ENCODE results near the gene MICA. TPM values are rescaled to one million over a fixed set of nuclear protein-coding genes. Genes with fewer than 3 reads are reported as not detected.
"Not testable (repeated sequence)": the region's sequence is repeated elsewhere in the genome, so short reads cannot be mapped to it uniquely, and the experiment has no call there.

Gene MICA
- total and polyA plus RNA-seq, 7 donors: 13.2 to 46.5 (median 24.0) TPM

- H3K4me1 ChIP-seq: peaks cover 0 to 12% (median 7%) of the 10 kb centered on the region in 4 donors
- H3K9me3 ChIP-seq: no peaks in the 10 kb centered on the region
- TF ChIP-seq POLR2AphosphoS5 (IDR thresholded peaks at IDR 0.05) (no peak), CTCF (IDR thresholded peaks at IDR 0.05) (no peak), POLR2A (IDR thresholded peaks at IDR 0.05) (no peak), EP300 (IDR thresholded peaks at IDR 0.05) (no peak)
- no peak overlapping the region for H3K4me3 ChIP-seq
- H3K27me3 ChIP-seq: no peaks in the 10 kb centered on the region
- no peak overlapping the region for H3K27ac ChIP-seq
- H3K36me3 ChIP-seq: no peaks in the 10 kb centered on the region
- intact Hi-C loops (cut with DNase I): no loop called here
- 73% methylated on average over 3 of the region's 3 CpGs for WGBS, 2 donors
- no peak for DNase-seq
Measured at GRCh38 chr6:31386099-31386498, 17.3 kb upstream of the MICA start.

GRCh38 chr6:31386977-31387376 is 16.4 kb upstream of the MICA start:
- H3K27ac ChIP-seq: no peak overlapping the region
- TF ChIP-seq POLR2AphosphoS5 (IDR thresholded peaks at IDR 0.05) (no peak), POLR2A (IDR thresholded peaks at IDR 0.05) (no peak), EP300 (IDR thresholded peaks at IDR 0.05) (no peak), CTCF (IDR thresholded peaks at IDR 0.05) (no peak)
- intact Hi-C loops (cut with DNase I): no loop called here
- H3K9me3 ChIP-seq: no peaks in the 10 kb centered on the region
- no peak overlapping the region for H3K4me3 ChIP-seq
- no peaks in the 10 kb centered on the region for H3K36me3 ChIP-seq
- no peaks in the 10 kb centered on the region for H3K27me3 ChIP-seq
- DNase-seq: no peak
- H3K4me1 ChIP-seq: peaks cover 0 to 12% (median 7%) of the 10 kb centered on the region in 4 donors
- WGBS, 2 donors: 88 to 92% methylated on average over 1 of the region's 1 CpG

- H3K27ac ChIP-seq; H3K36me3 ChIP-seq; H3K4me3 ChIP-seq; DNase-seq; H3K27me3 ChIP-seq; H3K9me3 ChIP-seq; intact Hi-C loops (cut with DNase I): not testable (repeated sequence)
- WGBS, 2 donors: 48 to 60% methylated on average over 4 of the region's 13 CpGs
- H3K4me1 ChIP-seq: peaks cover 0 to 12% (median 7%) of the 10 kb centered on the region in 4 donors
Measured at GRCh38 chr6:31388916-31389801, 14.2 kb upstream of the MICA start.

- H3K27ac ChIP-seq; H3K36me3 ChIP-seq; intact Hi-C loops (cut with DNase I); H3K9me3 ChIP-seq; DNase-seq; H3K27me3 ChIP-seq; H3K4me3 ChIP-seq: not testable (repeated sequence)
- H3K4me1 ChIP-seq: peaks cover 0 to 12% (median 7%) of the 10 kb centered on the region in 4 donors
Measured at GRCh38 chr6:31389802-31390132, 13.6 kb upstream of the MICA start.

- intact Hi-C loops (cut with DNase I): no loop called here
- H3K4me3 ChIP-seq: no peak overlapping the region
- no peaks in the 10 kb centered on the region for H3K27me3 ChIP-seq
- TF ChIP-seq POLR2AphosphoS5 (IDR thresholded peaks at IDR 0.05): no peak
- WGBS, 2 donors: 69 to 92% methylated on average over 5 of the region's 5 CpGs
- H3K4me1 ChIP-seq: peaks cover 0 to 18% (median 13%) of the 10 kb centered on the region in 4 donors
- no peaks in the 10 kb centered on the region for H3K9me3 ChIP-seq
- H3K36me3 ChIP-seq: peaks cover 0 to 3% (median 0%) of the 10 kb centered on the region in 4 donors
- no peak overlapping the region for H3K27ac ChIP-seq
- no peak for DNase-seq
Measured at GRCh38 chr6:31393932-31394331, 9.5 kb upstream of the MICA start.

- H3K4me1 ChIP-seq: peaks cover 0 to 22% (median 15%) of the 10 kb centered on the region in 4 donors
- H3K9me3 ChIP-seq: no peaks in the 10 kb centered on the region
- intact Hi-C loops (cut with DNase I): no loop called here
- DNase-seq: no peak
- no peak overlapping the region for H3K4me3 ChIP-seq
- H3K36me3 ChIP-seq: peaks cover 0 to 3% (median 0%) of the 10 kb centered on the region in 4 donors
- WGBS, 2 donors: 22 to 66% methylated on average over 4 of the region's 4 CpGs
- no peak overlapping the region for H3K27ac ChIP-seq
- TF ChIP-seq POLR2AphosphoS5 (IDR thresholded peaks at IDR 0.05) (no peak), CTCF (IDR thresholded peaks at IDR 0.05) (no peak), EP300 (IDR thresholded peaks at IDR 0.05) (no peak), POLR2A (IDR thresholded peaks at IDR 0.05) (no peak)
- H3K27me3 ChIP-seq: no peaks in the 10 kb centered on the region
Measured at GRCh38 chr6:31394381-31394780, 9.0 kb upstream of the MICA start.
